Esophagus muscularis mucosa (tissue), 4 donors: ENCODE data around the gene SPDYE4.

Experiments used
- CTCF ChIP-seq, 3 experiments: fragments of 200-600 bp in 2 of 3; fragments of 450-650 bp in 1 of 3; sonication (generic) in 2 of 3; IDR thresholded peaks; one replicate each; pipeline ENCODE4 v1.5.1; 2017 to 2019; ENCODE audit warnings: antibody characterized with exemption in 3 of 3, mild to moderate bottlenecking in 2 of 3, moderate library complexity in 1 of 3
- EP300 ChIP-seq: sonication (generic); formaldehyde crosslinking; IDR thresholded peaks from one replicate; pipeline ENCODE4 v1.6.1; 2017; ENCODE audit warnings: antibody characterized with exemption
- POLR2A ChIP-seq: fragments of 450-650 bp; IDR thresholded peaks from one replicate; pipeline ENCODE4 v1.6.1; 2017; ENCODE audit warnings: antibody characterized with exemption, moderate library complexity, mild to moderate bottlenecking, low read depth
- POLR2AphosphoS5 ChIP-seq, 2 donors: sonication (generic); formaldehyde crosslinking; IDR thresholded peaks; one replicate each; pipeline ENCODE4 v1.6.1; 2017; ENCODE audit warnings: antibody characterized with exemption in 2 of 2

- TF ChIP-seq CTCF (IDR thresholded peaks at IDR 0.05) (no peak), POLR2A (no peak), EP300 (no peak), POLR2AphosphoS5 (IDR thresholded peaks at IDR 0.05) (no peak)
Observed at GRCh38 chr17:8718001-8718563, 40.3 kb downstream of the SPDYE4 start.
